Left lung (tissue), 10 donors: Measurements from ENCODE around the gene ITPR2. TPM values are rescaled to one million over a fixed set of nuclear protein-coding genes. Genes with fewer than 3 reads are reported as not detected.
"Not testable (repeated sequence)": the region's sequence is repeated elsewhere in the genome, so short reads cannot be mapped to it uniquely, and the experiment has no call there.

ENCODE experiments used
- ATAC-seq: fragments of 200-7000 bp; cut with Tn5 transposase; one replicate; pipeline ENCODE4 v1.9.1; 2020; ENCODE audit warnings: moderate library complexity
- DNase-seq, 4 donors: peaks; one replicate each; pipeline ENCODE4 v3.0.0-alpha.2; 2013 to 2020
- H3K27ac ChIP-seq, 2 donors: fragments of 200-600 bp; sonication (generic) in 1 of 2; one replicate each; pipeline versions ENCODE4 v1.5.0 to v1.8.0; 2020 to 2021
- H3K27me3 ChIP-seq, 2 donors: fragments of 200-600 bp; sonication (generic) in 1 of 2; one replicate each; pipeline versions ENCODE4 v1.5.0 to v1.8.0; 2020 to 2021
- H3K36me3 ChIP-seq, 2 donors: fragments of 200-600 bp; sonication (generic) in 1 of 2; one replicate each; pipeline versions ENCODE4 v1.5.0 to v1.8.0; 2020 to 2021
- H3K4me1 ChIP-seq, 2 donors: fragments of 200-600 bp; one replicate each; pipeline ENCODE4 v1.8.0; 2021
- H3K4me3 ChIP-seq, 2 donors: fragments of 200-600 bp; sonication (generic) in 1 of 2; one replicate each; pipeline versions ENCODE4 v1.5.0 to v1.8.0; 2020 to 2021; ENCODE audit warnings: mild to moderate bottlenecking in 1 of 2
- H3K9me3 ChIP-seq, 2 donors: fragments of 200-600 bp; sonication (generic) in 1 of 2; one replicate each; pipeline versions ENCODE4 v1.5.0 to v1.8.0; 2020 to 2021
- CTCF ChIP-seq, 2 donors: fragments of 200-600 bp; sonication (generic) in 1 of 2; IDR thresholded peaks; one replicate each; pipeline versions ENCODE4 v1.5.0 to v1.8.0; 2021; ENCODE audit warnings: antibody characterized with exemption in 2 of 2
- intact Hi-C, 2 donors: fragments of 100-400 bp; cut with DNase I; formaldehyde crosslinking; loops; one replicate each; pipeline versions ENCODE4 v1.11.2 to v1.14.2; 2022
- polyA plus RNA-seq, 6 donors: library from polyadenylated mRNA; unstranded; fragments of 120-200 nt; gene quantifications; one replicate each; pipeline ENCODE4 v1.2.1, GENCODE V29; 2013; ENCODE audit not compliant: insufficient read length in 6 of 6
- total RNA-seq, 2 donors: library from RNA; stranded (reverse); fragmentation: NEBNext Ultra II Directional; extraction: Animal tissue kit (Norgen Biotek cat#: 25700); gene quantifications; one replicate each; pipeline ENCODE4 v1.2.1, GENCODE V29; 2021
- donor health status: DM: no; HTN: yes; CAD: no.
- donor health status: DM: no; HTN: no; CAD: no.

ITPR2 gene
- total and polyA plus RNA-seq, 8 donors: 5.5 to 67.8 (median 7.5) TPM

- H3K4me3 ChIP-seq: no peak overlapping the region
- ATAC-seq (no peak), DNase-seq (no peak)
- intact Hi-C loops: no loop called here
- TF ChIP-seq CTCF (IDR thresholded peaks at IDR 0.05): no peak
- H3K36me3 ChIP-seq: no peaks in the 10 kb centered on the region
- peaks cover 0 to 23% of the 10 kb centered on the region in 2 donors for H3K4me1 ChIP-seq
- no peaks in the 10 kb centered on the region for H3K9me3 ChIP-seq
- no peak overlapping the region for H3K27ac ChIP-seq
- no peaks in the 10 kb centered on the region for H3K27me3 ChIP-seq
Measured at GRCh38 chr12:26869104-26869494, 36.1 kb upstream of the ITPR2 start.

- ATAC-seq: no peak
- no peaks in the 10 kb centered on the region for H3K9me3 ChIP-seq
- intact Hi-C loops: no loop called here
Measured at GRCh38 chr12:26868447-26869103, 35.6 kb upstream of the ITPR2 start.

GRCh38 chr12:26867080-26867479 lies 34.1 kb upstream of the ITPR2 start:
- no peak for ATAC-seq
- H3K4me3 ChIP-seq: no peak overlapping the region
- TF ChIP-seq CTCF (IDR thresholded peaks at IDR 0.05): no peak
- DNase-seq: no peak
- H3K9me3 ChIP-seq: no peaks in the 10 kb centered on the region
- no peaks in the 10 kb centered on the region for H3K36me3 ChIP-seq
- peaks cover 0 to 22% of the 10 kb centered on the region in 2 donors for H3K4me1 ChIP-seq
- no peaks in the 10 kb centered on the region for H3K27me3 ChIP-seq
- intact Hi-C loops: no loop called here
- no peak overlapping the region for H3K27ac ChIP-seq

More at GRCh38 chr12:26868447-26869103, 35.6 kb upstream of the ITPR2 start:
- no peaks in the 10 kb centered on the region for H3K36me3 ChIP-seq
- no peak overlapping the region for H3K4me3 ChIP-seq
- no peaks in the 10 kb centered on the region for H3K27me3 ChIP-seq
- peaks cover 0 to 22% of the 10 kb centered on the region in 2 donors for H3K4me1 ChIP-seq
- H3K27ac ChIP-seq: no peak overlapping the region
- DNase-seq: no peak
- no peak for TF ChIP-seq CTCF (IDR thresholded peaks at IDR 0.05)

- H3K4me3 ChIP-seq: no peak overlapping the region
- no peaks in the 10 kb centered on the region for H3K9me3 ChIP-seq
- DNase-seq (no peak), ATAC-seq (no peak)
- no peaks in the 10 kb centered on the region for H3K27me3 ChIP-seq
- peaks cover 0 to 5% of the 10 kb centered on the region in 2 donors for H3K4me1 ChIP-seq
- intact Hi-C loops: no loop called here
- H3K27ac ChIP-seq: no peak overlapping the region
- H3K36me3 ChIP-seq: no peaks in the 10 kb centered on the region
- no peak for TF ChIP-seq CTCF (IDR thresholded peaks at IDR 0.05)
Measured at GRCh38 chr12:26863515-26863914, 30.5 kb upstream of the ITPR2 start.

- H3K27me3 ChIP-seq, H3K4me1 ChIP-seq, H3K9me3 ChIP-seq, H3K36me3 ChIP-seq, H3K27ac ChIP-seq, H3K4me3 ChIP-seq, DNase-seq, intact Hi-C loops, ATAC-seq: not testable (repeated sequence)
Measured at GRCh38 chr12:26862787-26863186, 29.8 kb upstream of the ITPR2 start.

- no peak overlapping the region for H3K4me3 ChIP-seq
- no peaks in the 10 kb centered on the region for H3K4me1 ChIP-seq
Measured at GRCh38 chr12:26861690-26862089, 28.7 kb upstream of the ITPR2 start.

More at GRCh38 chr12:26861690-26862089, 28.7 kb upstream of the ITPR2 start:
- Histone ChIP-seq H3K27me3 (no peaks in the 10 kb centered on the region), H3K27ac (no peak overlapping the region), H3K36me3 (no peaks in the 10 kb centered on the region), H3K9me3 (no peaks in the 10 kb centered on the region)
- TF ChIP-seq CTCF (IDR thresholded peaks at IDR 0.05): no peak
- ATAC-seq (no peak), DNase-seq (no peak)
- intact Hi-C loops: no loop called here
